Measurements from ENCODE around the gene TMEM183A. TPM values are rescaled to one million over a fixed set of nuclear protein-coding genes. Genes with fewer than 3 reads are reported as not detected.

TMEM183A gene
- total RNA-seq, 2 donors from 2014 or later = 40.8 to 43.5 TPM

Other genes with a start within 250 kb of the TMEM183A start
- gene KDM5B, start 199.0 kb upstream of the TMEM183A start, total RNA-seq = 10 to 100 TPM; 33.6 to 36.8 TPM
- 1 to 10 TPM; 1.2 to 1.7 TPM for gene PCAT6, start 196.4 kb upstream of the TMEM183A start, total RNA-seq
- gene RABIF, start 118.2 kb upstream of the TMEM183A start, total RNA-seq = 1 to 10 TPM; 7.9 to 8.9 TPM
- 10 to 100 TPM; 16.9 to 17.3 TPM for gene KLHL12, start 80.1 kb upstream of the TMEM183A start, total RNA-seq
- 10 to 100 TPM; 53.4 to 62.5 TPM for gene ADIPOR1, start 49.1 kb upstream of the TMEM183A start, total RNA-seq
- gene CYB5R1, start 40.1 kb upstream of the TMEM183A start, total RNA-seq = 10 to 100 TPM; 42.1 to 45.8 TPM
- 1 to 10 TPM; 2.0 to 3.1 TPM for gene PPFIA4, start 19.1 kb downstream of the TMEM183A start, total RNA-seq
- not detected for gene MYOG, start 78.6 kb downstream of the TMEM183A start, total RNA-seq
- 1 to 10 TPM in 1 of 2 donors, under 1 TPM in 1; 0.32 to 1.3 TPM for gene ADORA1, start 120.4 kb downstream of the TMEM183A start, total RNA-seq
- not detected for gene MYBPH, start 168.5 kb downstream of the TMEM183A start, total RNA-seq
- 10 to 100 TPM; 26.7 to 30.3 TPM for gene CHI3L1, start 179.3 kb downstream of the TMEM183A start, total RNA-seq
- under 1 TPM; 0.14 to 0.33 TPM for gene CHIT1, start 222.3 kb downstream of the TMEM183A start, total RNA-seq

Data from posterior vena cava (tissue), 2 donors.